HG03139 (cell line): ENCODE results near the gene FKBP7.
"Not testable (repeated sequence)": the region's sequence is repeated elsewhere in the genome, so short reads cannot be mapped to it uniquely, and the experiment has no call there.

Source experiments
- ATAC-seq: cut with Tn5 transposase; IDR thresholded peaks from one replicate; pipeline ENCODE4 v1.9.1; 2021; ENCODE audit not compliant: unreplicated experiment

FKBP7 gene

DNA sequence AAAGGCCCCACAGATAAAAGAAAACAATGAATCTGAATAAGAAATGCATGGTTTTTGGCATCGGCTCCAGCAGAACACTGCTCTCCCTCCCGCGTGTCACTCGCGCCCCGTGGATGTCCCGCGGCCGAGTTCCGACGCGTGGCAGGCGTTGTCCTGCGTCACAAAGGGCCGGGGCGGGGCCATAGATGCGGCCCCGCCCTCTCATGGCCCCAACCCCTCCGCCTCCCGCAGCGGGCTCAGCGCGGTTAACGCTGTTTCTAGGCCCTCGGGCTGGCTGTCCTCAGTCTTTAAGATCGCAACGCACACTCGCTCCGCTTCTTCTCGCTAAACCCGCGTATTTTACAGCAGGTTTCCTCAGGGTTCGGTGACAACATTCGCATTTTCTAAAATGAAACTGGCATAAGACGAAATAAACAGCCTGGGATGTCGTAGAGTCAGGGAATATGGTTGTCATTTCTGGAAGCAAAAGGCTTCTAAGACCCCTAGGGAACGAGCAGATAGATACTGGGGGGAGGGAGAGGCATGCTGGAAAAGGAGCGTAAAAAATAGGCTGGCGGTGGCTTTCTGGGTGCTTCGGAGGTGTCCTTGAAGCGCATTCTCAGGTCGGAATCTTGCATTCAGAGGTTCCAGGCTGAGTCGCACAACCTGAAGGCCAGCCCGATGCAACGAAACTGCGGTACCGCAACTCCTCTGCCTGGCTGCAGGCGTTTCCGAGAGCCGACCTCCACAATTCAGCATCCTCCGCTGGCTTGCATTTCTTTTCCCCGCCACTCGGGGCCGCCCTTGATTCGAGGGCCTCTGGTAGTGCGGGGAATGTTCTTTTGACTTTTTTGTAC is at the start of gene FKBP7:
Gene FKBP7 (minus strand): TSS at position 162 of the 836 bp plus-strand sequence. CDS start 101 bp downstream, at position 61.
- peak; percentile 46 for ATAC-seq

DNA sequence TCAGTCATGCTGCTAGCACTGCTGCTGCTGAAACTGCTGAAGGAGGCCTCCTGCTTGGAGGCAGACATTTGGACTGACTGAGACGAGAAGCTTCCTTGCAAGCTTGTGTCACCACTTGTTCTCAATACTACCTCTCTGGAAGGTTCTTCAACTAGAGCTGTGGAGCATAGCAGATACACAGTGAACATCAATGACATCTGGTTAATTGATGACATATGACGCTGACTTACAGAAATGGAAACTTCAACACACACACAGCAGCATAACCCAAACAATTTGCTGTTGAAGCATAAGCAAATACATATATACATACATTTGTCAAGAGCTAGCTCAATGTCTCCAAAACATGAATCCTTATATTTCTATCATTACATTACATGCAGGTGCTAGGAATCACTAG is 49.2 kb upstream of the FKBP7 start:
- no peak for ATAC-seq

GRCh38 chr2:178526256-178526655 is 47.9 kb upstream of the FKBP7 start:
- ATAC-seq = no peak

GRCh38 chr2:178525460-178525859 is 47.1 kb upstream of the FKBP7 start:
- ATAC-seq = not testable (repeated sequence)

- not testable (repeated sequence) for ATAC-seq
Measured at GRCh38 chr2:178525010-178525409, 46.6 kb upstream of the FKBP7 start.

DNA sequence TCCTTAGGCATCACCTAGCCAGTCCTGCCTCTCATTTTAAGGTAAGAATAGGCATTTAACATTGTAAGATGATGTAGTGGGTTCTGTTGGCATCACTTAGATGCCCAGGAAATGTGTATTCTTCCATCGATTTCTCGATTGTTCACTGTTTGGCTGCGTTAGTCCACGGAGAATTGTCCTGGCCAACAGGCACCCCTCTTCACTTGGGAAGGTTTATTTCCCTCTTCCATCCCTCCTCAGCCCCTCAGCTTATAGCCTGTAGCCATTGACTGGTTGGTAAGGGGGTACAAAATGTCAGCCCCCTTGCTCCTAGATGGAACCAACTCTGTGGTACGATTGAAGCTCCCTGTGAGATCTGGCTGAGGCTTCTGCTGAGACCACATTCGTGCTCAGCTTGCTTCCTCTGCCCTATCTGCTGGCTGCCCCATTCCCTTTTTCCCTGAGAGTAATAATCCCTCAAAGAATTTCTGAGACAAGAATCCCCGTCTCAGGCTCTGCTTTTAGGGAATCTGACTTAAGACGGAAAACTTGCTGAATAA is 45.3 kb upstream of the FKBP7 start:
- ATAC-seq = peak; percentile 2

- peak; percentile 94 for ATAC-seq
Measured at GRCh38 chr2:178522950-178523595, 44.7 kb upstream of the FKBP7 start.

DNA sequence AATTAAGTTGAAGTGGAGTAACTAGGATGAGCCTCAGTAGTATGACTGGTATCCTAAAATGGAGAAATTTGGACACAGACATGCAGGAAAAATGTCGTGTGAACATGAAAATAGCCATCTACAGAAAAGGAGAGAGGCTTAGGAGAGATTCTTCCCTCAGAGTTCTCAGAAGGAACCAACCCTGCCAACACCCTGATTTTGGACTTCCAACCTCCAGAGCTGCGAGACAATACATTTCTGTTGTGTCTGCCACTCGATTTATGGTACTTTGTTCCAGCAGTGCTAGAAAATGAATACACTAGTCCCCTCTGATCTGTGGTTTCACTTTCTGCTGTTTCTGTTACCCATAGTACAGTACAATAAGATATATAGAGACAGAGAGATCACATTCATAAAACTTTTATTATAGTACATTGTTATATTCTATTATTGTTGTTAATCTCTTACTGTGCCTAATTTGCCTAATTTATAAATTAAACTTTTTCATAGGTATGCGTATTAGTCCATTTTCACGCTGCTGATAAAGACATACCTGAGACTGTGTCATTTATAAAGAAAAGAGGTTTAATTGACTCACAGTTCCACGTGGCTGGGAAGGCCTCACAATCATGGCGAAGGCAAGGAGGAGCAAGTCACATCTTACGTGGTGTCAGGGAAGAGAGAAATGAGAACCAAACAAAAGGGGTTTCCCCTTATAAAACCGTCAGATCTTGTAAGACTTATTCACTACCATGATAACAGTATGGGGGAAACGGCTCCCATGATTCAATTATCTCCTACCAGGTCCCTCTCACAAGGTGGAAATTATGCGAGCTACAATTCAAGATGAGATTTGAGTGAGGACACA is 43.1 kb upstream of the FKBP7 start:
- no peak for ATAC-seq

- ATAC-seq = no peak
Measured at GRCh38 chr2:178517496-178517895, 39.1 kb upstream of the FKBP7 start.

DNA sequence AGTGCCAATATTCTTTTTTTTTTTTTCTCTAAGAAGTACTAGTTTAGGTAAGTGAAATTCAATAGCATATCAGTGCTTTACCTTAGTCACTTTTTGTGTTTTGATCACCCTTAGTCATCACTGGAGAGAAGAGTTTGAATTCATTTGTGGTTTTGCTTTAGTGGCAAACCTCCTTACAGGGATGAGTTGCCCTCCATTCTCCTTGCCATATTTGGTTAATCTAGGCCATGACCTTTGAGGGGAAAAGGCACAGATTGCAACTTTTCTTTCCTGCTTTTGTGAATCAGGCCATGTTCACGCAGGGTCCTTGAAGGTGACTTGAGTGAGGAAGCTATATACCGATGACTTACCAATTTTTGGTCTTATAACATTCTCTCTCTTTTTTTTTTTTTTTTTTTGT is 36.3 kb upstream of the FKBP7 start:
- no peak for ATAC-seq

- no peak for ATAC-seq
Measured at GRCh38 chr2:178513876-178514275, 35.5 kb upstream of the FKBP7 start.

GRCh38 chr2:178512484-178512883 is 34.1 kb upstream of the FKBP7 start:
- no peak for ATAC-seq

DNA sequence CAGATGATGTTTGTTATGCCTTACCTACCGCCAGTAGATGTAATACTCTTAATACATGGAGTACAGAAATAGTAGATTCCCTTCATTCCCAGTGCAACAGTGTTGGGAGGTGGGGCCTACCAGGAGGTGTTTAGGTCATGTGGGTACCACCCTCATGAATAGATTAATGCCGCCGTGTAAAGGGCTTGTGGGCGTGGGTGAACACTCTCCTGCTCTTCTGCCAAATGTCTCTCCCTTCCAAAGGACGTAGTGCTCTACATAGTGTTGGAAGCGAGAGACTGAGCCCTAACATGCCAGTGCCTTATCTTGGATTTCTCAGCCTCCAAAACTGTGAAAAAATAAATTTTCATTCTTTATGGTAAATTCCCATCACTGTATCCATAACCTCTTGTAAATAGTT is 32.0 kb upstream of the FKBP7 start:
- no peak for ATAC-seq

- no peak for ATAC-seq
Measured at GRCh38 chr2:178508646-178509045, 30.2 kb upstream of the FKBP7 start.

GRCh38 chr2:178506949-178507348 is 28.5 kb upstream of the FKBP7 start:
- no peak for ATAC-seq

DNA sequence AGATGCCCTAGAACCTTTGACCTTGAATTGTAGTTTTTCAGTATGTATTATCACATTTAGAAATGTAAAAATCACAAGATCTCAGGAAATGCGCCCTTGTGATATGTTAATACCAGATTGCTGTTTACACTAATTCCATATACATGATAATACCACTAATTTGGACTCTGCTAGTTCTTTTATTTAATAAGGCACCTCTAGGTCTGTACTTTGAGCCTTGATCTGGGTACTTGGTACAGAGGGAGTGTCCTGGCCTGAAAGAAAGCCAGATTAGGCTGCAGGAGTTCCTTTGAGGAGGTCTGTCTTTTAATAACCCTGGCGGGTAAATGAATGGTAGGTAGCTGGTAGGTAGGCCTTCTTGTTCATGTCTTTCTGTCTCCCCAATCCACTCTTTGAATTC is 28.1 kb upstream of the FKBP7 start:
- ATAC-seq = no peak

DNA sequence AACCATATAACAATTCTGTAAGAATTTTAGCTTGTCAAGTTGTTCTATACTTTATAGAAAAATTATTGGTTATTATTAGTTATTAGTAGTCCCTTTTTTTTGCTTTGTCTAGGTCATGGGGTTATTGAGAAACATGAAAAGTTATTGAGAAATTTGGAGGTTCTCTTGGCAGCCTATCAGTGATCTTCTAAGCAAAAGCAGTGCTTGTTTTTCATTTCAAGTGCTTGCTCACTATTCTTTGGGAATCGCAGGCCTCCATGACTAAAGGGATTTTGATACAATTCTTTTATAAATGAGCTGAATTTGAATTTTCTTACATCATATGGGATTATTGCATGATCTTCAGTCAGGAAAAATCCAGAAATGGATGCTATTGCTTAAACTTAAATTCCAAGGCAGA is 27.7 kb upstream of the FKBP7 start:
- no peak for ATAC-seq

GRCh38 chr2:178502751-178503150 is 24.4 kb upstream of the FKBP7 start:
- no peak for ATAC-seq

DNA sequence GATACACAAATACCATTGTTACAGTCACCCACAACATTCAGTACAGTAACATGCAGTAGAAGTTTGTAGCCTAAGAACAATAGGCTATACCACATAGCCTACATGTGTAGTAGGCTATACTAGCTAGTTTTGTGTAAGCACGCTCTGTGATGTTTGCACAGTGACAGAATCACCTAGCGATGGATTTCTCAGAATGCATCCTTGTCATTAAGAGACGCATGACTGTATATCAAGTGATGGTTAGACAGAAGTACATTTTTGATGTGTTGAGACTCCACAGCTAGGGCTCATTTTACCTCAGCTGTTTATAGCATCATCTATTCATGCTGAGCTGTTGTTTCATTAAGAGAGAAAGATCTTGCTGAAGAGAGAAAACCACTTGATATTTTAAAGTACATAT is 21.2 kb upstream of the FKBP7 start:
- no peak for ATAC-seq

DNA sequence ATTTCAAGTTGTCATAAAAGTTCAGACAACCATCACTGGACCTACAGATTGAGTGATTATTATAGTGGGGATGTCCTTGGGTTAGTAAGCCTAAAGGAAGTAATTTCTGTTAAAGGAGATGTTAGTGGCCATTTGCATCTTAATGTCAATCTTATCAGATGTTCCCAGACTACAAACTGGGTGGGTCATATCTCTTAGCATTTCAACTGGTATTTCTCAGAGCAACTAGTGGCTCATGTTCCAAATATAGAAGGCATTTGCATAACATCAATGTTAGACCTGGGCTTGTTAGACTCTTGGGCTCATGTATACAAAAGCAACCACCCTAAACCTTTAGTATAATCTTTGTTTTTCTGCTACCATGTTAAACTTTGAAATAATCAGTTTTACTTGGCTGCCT is 19.7 kb upstream of the FKBP7 start:
- ATAC-seq = no peak

DNA sequence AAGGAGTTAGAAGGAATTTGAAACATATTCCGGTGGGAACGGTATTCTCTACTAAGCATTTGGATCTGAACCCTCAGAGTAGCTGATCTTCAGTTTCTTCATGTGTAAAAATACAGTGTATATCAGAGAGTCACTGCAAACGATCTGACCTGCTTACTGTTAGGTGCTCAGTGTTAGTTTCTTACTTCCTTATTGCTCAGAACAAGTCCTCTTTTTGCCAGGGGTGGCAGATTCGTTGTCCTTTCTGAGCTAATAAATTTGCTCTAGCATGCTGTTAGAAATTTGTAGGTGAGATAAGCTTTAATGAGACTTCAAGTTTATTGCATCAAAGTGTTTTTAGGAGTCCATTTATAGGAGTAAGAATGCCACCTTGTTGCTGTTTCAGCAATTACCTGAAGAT is 17.6 kb upstream of the FKBP7 start:
- no peak for ATAC-seq
